ENCODE results near the gene TMEM128. TPM values are rescaled to one million over a fixed set of nuclear protein-coding genes. Genes with fewer than 3 reads are reported as not detected.
"Not testable (repeated sequence)": the region's sequence is repeated elsewhere in the genome, so short reads cannot be mapped to it uniquely, and the experiment has no call there.

TMEM128 gene
- total RNA-seq, 2 experiments from 2014 or later = 18.4 to 18.6 TPM

GRCh38 chr4:4270529-4270928 is 22.5 kb upstream of the TMEM128 start:
- H3K27ac Mint-ChIP-seq = peak overlapping the region; percentile 6
- DNase-seq (no peak), ATAC-seq (ENCODE audit: low read depth) (no peak)
- peaks cover 21% of the 10 kb centered on the region for H3K36me3 Mint-ChIP-seq
- H3K27me3 Mint-ChIP-seq = no peaks in the 10 kb centered on the region
- no peaks in the 10 kb centered on the region for H3K9me3 Mint-ChIP-seq
- POLR2A ChIA-PET = interaction anchor here (1.3 kb wide), 1 partner anchor 23 kb away, joined by 3 read pairs; the partner anchor contains the start of gene TMEM128
- H3K4me1 Mint-ChIP-seq = peaks cover 17% of the 10 kb centered on the region
- H3K4me3 Mint-ChIP-seq = no peak overlapping the region

GRCh38 chr4:4269856-4270255 is 21.8 kb upstream of the TMEM128 start:
- peaks cover 17% of the 10 kb centered on the region for H3K4me1 Mint-ChIP-seq
- H3K27ac Mint-ChIP-seq = peak overlapping the region; percentile 61
- POLR2A ChIA-PET = interaction anchor here (1.3 kb wide), 1 partner anchor 22 kb away, joined by 3 read pairs; the partner anchor contains the start of gene TMEM128
- ATAC-seq (ENCODE audit: low read depth) (peak; percentile 65), DNase-seq (no peak)
- no peaks in the 10 kb centered on the region for H3K9me3 Mint-ChIP-seq
- H3K27me3 Mint-ChIP-seq = no peaks in the 10 kb centered on the region
- H3K36me3 Mint-ChIP-seq = peaks cover 21% of the 10 kb centered on the region
- no peak overlapping the region for H3K4me3 Mint-ChIP-seq

- Mint-ChIP-seq H3K4me1 (peaks cover 17% of the 10 kb centered on the region), H3K36me3 (peaks cover 18% of the 10 kb centered on the region), H3K9me3 (no peaks in the 10 kb centered on the region), H3K27ac (peak overlapping the region; percentile 61), H3K27me3 (no peaks in the 10 kb centered on the region), H3K4me3 (peak overlapping the region; percentile 30)
- DNase-seq = no peak
- peak; percentile 53 for ATAC-seq (ENCODE audit: low read depth)
- POLR2A ChIA-PET = interaction anchor here (1.1 to 1.3 kb wide), 2 partner anchors 9 to 21 kb away, joined by 3 read pairs; partner anchors contain the start of gene TMEM128
Observed at GRCh38 chr4:4269331-4269731, 21.3 kb upstream of the TMEM128 start.

GRCh38 chr4:4268776-4269175 is 20.8 kb upstream of the TMEM128 start:
- POLR2A ChIA-PET = interaction anchor here (1.1 kb wide), 1 partner anchor 9 kb away, joined by 3 read pairs; no protein-coding TSS in a partner anchor
- H3K36me3 Mint-ChIP-seq = peaks cover 16% of the 10 kb centered on the region
- H3K27ac Mint-ChIP-seq = peak overlapping the region; percentile 61
- no peak for DNase-seq
- H3K9me3 Mint-ChIP-seq = no peaks in the 10 kb centered on the region
- peak overlapping the region; percentile 30 for H3K4me3 Mint-ChIP-seq
- H3K27me3 Mint-ChIP-seq = no peaks in the 10 kb centered on the region
- ATAC-seq (ENCODE audit: low read depth) = no peak
- peaks cover 17% of the 10 kb centered on the region for H3K4me1 Mint-ChIP-seq

- no peak overlapping the region for H3K27ac Mint-ChIP-seq
- ATAC-seq (ENCODE audit: low read depth) (no peak), DNase-seq (no peak)
- H3K9me3 Mint-ChIP-seq = no peaks in the 10 kb centered on the region
- peaks cover 16% of the 10 kb centered on the region for H3K36me3 Mint-ChIP-seq
- H3K4me3 Mint-ChIP-seq = no peak overlapping the region
- peaks cover 5% of the 10 kb centered on the region for H3K27me3 Mint-ChIP-seq
- H3K4me1 Mint-ChIP-seq = peaks cover 17% of the 10 kb centered on the region
- POLR2A ChIA-PET = interaction anchor here (1.1 kb wide), 1 partner anchor 8 kb away, joined by 3 read pairs; no protein-coding TSS in a partner anchor
Observed at GRCh38 chr4:4267981-4268380, 20.0 kb upstream of the TMEM128 start.

GRCh38 chr4:4260185-4260751 is 12.2 kb upstream of the TMEM128 start:
- H3K27ac Mint-ChIP-seq = no peak overlapping the region
- POLR2A ChIA-PET = interaction anchor here (1.0 to 2.2 kb wide), 3 partner anchors 8 to 82 kb away, joined by 3 to 8 read pairs (median 3); partner anchors contain the start of gene TMEM128
- no peaks in the 10 kb centered on the region for H3K36me3 Mint-ChIP-seq
- peak; percentile 96 for ATAC-seq (ENCODE audit: low read depth)
- no peak for DNase-seq
- H3K4me3 Mint-ChIP-seq = no peak overlapping the region
- no peaks in the 10 kb centered on the region for H3K9me3 Mint-ChIP-seq
- peaks cover 8% of the 10 kb centered on the region for H3K27me3 Mint-ChIP-seq
- H3K4me1 Mint-ChIP-seq = peaks cover 2% of the 10 kb centered on the region

GRCh38 chr4:4259484-4260100 is 11.6 kb upstream of the TMEM128 start:
- Mint-ChIP-seq H3K27ac (no peak overlapping the region), H3K4me1 (peaks cover 2% of the 10 kb centered on the region), H3K27me3 (peaks cover 8% of the 10 kb centered on the region), H3K4me3 (no peak overlapping the region), H3K36me3 (no peaks in the 10 kb centered on the region), H3K9me3 (no peaks in the 10 kb centered on the region)
- ATAC-seq (ENCODE audit: low read depth) (no peak), DNase-seq (no peak)
- POLR2A ChIA-PET = interaction anchor here (1.0 to 2.2 kb wide), 3 partner anchors 9 to 83 kb away, joined by 3 to 8 read pairs (median 3); partner anchors contain the start of gene TMEM128

GRCh38 chr4:4257705-4258104 is 9.7 kb upstream of the TMEM128 start:
- POLR2A ChIA-PET; H3K4me1 Mint-ChIP-seq; H3K27me3 Mint-ChIP-seq; H3K36me3 Mint-ChIP-seq; ATAC-seq (ENCODE audit: low read depth); H3K4me3 Mint-ChIP-seq; H3K27ac Mint-ChIP-seq; DNase-seq; H3K9me3 Mint-ChIP-seq: not testable (repeated sequence)

- POLR2A ChIA-PET = interaction anchor here (1.3 kb wide), 1 partner anchor 9 kb away, joined by 4 read pairs; the partner anchor contains the start of gene TMEM128
- H3K4me1 Mint-ChIP-seq = peaks cover 2% of the 10 kb centered on the region
- no peak for DNase-seq
- H3K27me3 Mint-ChIP-seq = peaks cover 7% of the 10 kb centered on the region
- H3K9me3 Mint-ChIP-seq = no peaks in the 10 kb centered on the region
- H3K4me3 Mint-ChIP-seq = no peak overlapping the region
- ATAC-seq (ENCODE audit: low read depth) = no peak
- no peak overlapping the region for H3K27ac Mint-ChIP-seq
- no peaks in the 10 kb centered on the region for H3K36me3 Mint-ChIP-seq
Observed at GRCh38 chr4:4256799-4257198, 8.8 kb upstream of the TMEM128 start.

- POLR2A ChIA-PET = no interaction called here
- Mint-ChIP-seq H3K27ac (no peak overlapping the region), H3K9me3 (no peaks in the 10 kb centered on the region), H3K27me3 (peaks cover 11% of the 10 kb centered on the region), H3K4me1 (no peaks in the 10 kb centered on the region), H3K4me3 (no peak overlapping the region), H3K36me3 (no peaks in the 10 kb centered on the region)
- DNase-seq (no peak), ATAC-seq (ENCODE audit: low read depth) (no peak)
Observed at GRCh38 chr4:4254666-4255065, 6.6 kb upstream of the TMEM128 start.

GRCh38 chr4:4254199-4254598 is 6.2 kb upstream of the TMEM128 start:
- H3K36me3 Mint-ChIP-seq = no peaks in the 10 kb centered on the region
- no peak overlapping the region for H3K27ac Mint-ChIP-seq
- H3K4me1 Mint-ChIP-seq = peaks cover 2% of the 10 kb centered on the region
- H3K27me3 Mint-ChIP-seq = peaks cover 11% of the 10 kb centered on the region
- no peak overlapping the region for H3K4me3 Mint-ChIP-seq
- no peaks in the 10 kb centered on the region for H3K9me3 Mint-ChIP-seq
- DNase-seq (no peak), ATAC-seq (ENCODE audit: low read depth) (no peak)
- POLR2A ChIA-PET = no interaction called here

- Mint-ChIP-seq H3K4me3 (no peak overlapping the region), H3K36me3 (peaks cover 8% of the 10 kb centered on the region)
- POLR2A ChIA-PET = no interaction called here
Observed at GRCh38 chr4:4249866-4250265, 1.8 kb upstream of the TMEM128 start.

GRCh38 chr4:4249342-4249741 is 1.3 kb upstream of the TMEM128 start:
- not testable (repeated sequence) for H3K36me3 Mint-ChIP-seq; DNase-seq; H3K27me3 Mint-ChIP-seq; H3K9me3 Mint-ChIP-seq; ATAC-seq (ENCODE audit: low read depth); H3K27ac Mint-ChIP-seq
- Mint-ChIP-seq H3K4me3 (peak overlapping the region; percentile 92), H3K4me1 (peaks cover 24% of the 10 kb centered on the region)
- POLR2A ChIA-PET = interaction anchor here (0.6 to 1.7 kb wide), 2 partner anchors 41 to 293 kb away, joined by 3 to 9 read pairs; partner anchors contain the start of genes LYAR, STX18 and ZBTB49

More at GRCh38 chr4:4249866-4250265, 1.8 kb upstream of the TMEM128 start:
- Mint-ChIP-seq H3K27me3 (peaks cover 9% of the 10 kb centered on the region), H3K4me1 (peaks cover 23% of the 10 kb centered on the region), H3K27ac (no peak overlapping the region), H3K9me3 (no peaks in the 10 kb centered on the region)
- no peak for ATAC-seq (ENCODE audit: low read depth)
- DNase-seq = no peak

- DNase-seq = no peak
- Mint-ChIP-seq H3K36me3 (peaks cover 8% of the 10 kb centered on the region), H3K4me1 (peaks cover 24% of the 10 kb centered on the region), H3K27ac (peak overlapping the region; percentile 94), H3K27me3 (peaks cover 9% of the 10 kb centered on the region), H3K9me3 (no peaks in the 10 kb centered on the region), H3K4me3 (peak overlapping the region; percentile 92)
- no peak for ATAC-seq (ENCODE audit: low read depth)
- POLR2A ChIA-PET = interaction anchor here (0.6 to 1.9 kb wide), 7 partner anchors 11 to 293 kb away, joined by 3 to 9 read pairs (median 5); partner anchors contain the start of genes LYAR, STX18 and ZBTB49
Observed at GRCh38 chr4:4248885-4249203, 821 bp upstream of the TMEM128 start.
